Activated T-cell treated with anti-CD3 and anti-CD28 coated beads for 4 hours (primary cell): ENCODE data around the gene PKDCC.
"Not testable (repeated sequence)": the region's sequence is repeated elsewhere in the genome, so short reads cannot be mapped to it uniquely, and the experiment has no call there.

Experiments used
- DNase-seq: peaks from one replicate; pipeline ENCODE4 v3.0.0-alpha.2; 2020

PKDCC gene

GRCh38 chr2:42031281-42032223 lies 16.3 kb upstream of the PKDCC start:
- DNase-seq: no peak

GRCh38 chr2:42032224-42032620 lies 15.6 kb upstream of the PKDCC start:
- DNase-seq: no peak

- no peak for DNase-seq
These were observed 15.1 kb upstream of the PKDCC start for GRCh38 chr2:42032745-42033144.

- not testable (repeated sequence) for DNase-seq
These were observed 13.7 kb upstream of the PKDCC start for GRCh38 chr2:42034096-42034495.

GRCh38 chr2:42035241-42035640 lies 12.6 kb upstream of the PKDCC start:
- no peak for DNase-seq

- DNase-seq: no peak
These were observed 11.4 kb upstream of the PKDCC start for GRCh38 chr2:42036413-42036812.

- no peak for DNase-seq
These were observed 10.9 kb upstream of the PKDCC start for GRCh38 chr2:42036940-42037339.

- no peak for DNase-seq
These were observed 7.1 kb upstream of the PKDCC start for GRCh38 chr2:42040643-42041278.

- DNase-seq: no peak
These were observed 6.3 kb upstream of the PKDCC start for GRCh38 chr2:42041377-42042127.

GRCh38 chr2:42042631-42043355 lies 5.0 kb upstream of the PKDCC start:
- DNase-seq: no peak

- DNase-seq: no peak
These were observed 3.9 kb upstream of the PKDCC start for GRCh38 chr2:42043789-42044394.

- no peak for DNase-seq
These were observed 2.9 kb upstream of the PKDCC start for GRCh38 chr2:42044939-42045338.

GRCh38 chr2:42045352-42045751 lies 2.5 kb upstream of the PKDCC start:
- DNase-seq: no peak

- no peak for DNase-seq
These were observed 1.7 kb upstream of the PKDCC start for GRCh38 chr2:42045848-42046748.

GRCh38 chr2:42046819-42047487 lies 868 bp upstream of the PKDCC start:
- no peak for DNase-seq

GRCh38 chr2:42048299-42049220 lies 739 bp downstream of the PKDCC start:
- DNase-seq: no peak

- DNase-seq: no peak
These were observed 1.6 kb downstream of the PKDCC start for GRCh38 chr2:42049221-42050009.

GRCh38 chr2:42050010-42050702 lies 2.3 kb downstream of the PKDCC start:
- no peak for DNase-seq
